ENCODE results near the gene ZPLD1. TPM values are rescaled to one million over a fixed set of nuclear protein-coding genes. Genes with fewer than 3 reads are reported as not detected.

ZPLD1 gene
- total and polyA plus RNA-seq, 10 of the 15 experiments (the other 5 are each of a cell fraction or from before 2014, with no cell fraction given): not detected

DNA sequence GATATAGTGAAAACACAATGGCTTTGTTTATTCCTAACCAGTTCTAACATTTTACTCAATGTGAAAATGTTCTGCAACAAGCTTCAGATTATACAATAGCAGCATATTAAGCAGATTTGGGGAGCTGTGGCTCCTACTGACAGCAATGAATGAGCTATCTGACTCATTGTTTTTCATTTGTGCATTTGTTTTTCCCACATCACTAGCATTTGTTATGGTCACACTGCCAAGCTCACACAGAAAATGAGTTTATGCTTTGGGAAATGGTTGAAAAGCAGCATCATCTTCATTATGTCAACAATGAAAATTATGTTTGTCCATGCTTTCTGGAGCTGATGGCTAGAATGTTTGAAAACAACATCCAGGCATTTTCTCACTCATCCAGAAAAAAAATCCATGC is 53.5 kb downstream of the ZPLD1 start:
- BruUV-seq (replicated peaks): no TSS peak

More for the DNA sequence above, 53.5 kb downstream of the ZPLD1 start:
- Histone ChIP-seq H3K27ac (ENCODE audit: control insufficient read depth, insufficient read depth) (no peak overlapping the region), H3K36me3 (ENCODE audit: control insufficient read depth in 2 of 2, insufficient read depth in 2 of 2, low read length in 1 of 2) (no peaks in the 10 kb centered on the region), H3K9me3 (replicated peaks; ENCODE audit: control insufficient read depth, insufficient read depth, low read length) (no peaks in the 10 kb centered on the region), H3K4me3 (no peak overlapping the region), H3K9ac (ENCODE audit: control insufficient read depth, insufficient read depth, low read length) (no peak overlapping the region), H4K20me1 (ENCODE audit: control insufficient read depth, insufficient read depth) (no peaks in the 10 kb centered on the region), H3K79me2 (ENCODE audit: control insufficient read depth, insufficient read depth, low read length) (no peaks in the 10 kb centered on the region), H2AFZ (ENCODE audit: control insufficient read depth, low read depth, low read length) (no peak overlapping the region), H3K27me3 (replicated peaks in 1 of 2; ENCODE audit: control insufficient read depth in 2 of 2, insufficient read depth in 2 of 2, low read length in 1 of 2) (no peaks in the 10 kb centered on the region), H3K4me2 (ENCODE audit: control insufficient read depth, insufficient read depth) (no peak overlapping the region), H3K4me1 (ENCODE audit: control insufficient read depth, insufficient read depth, low read length) (no peaks in the 10 kb centered on the region)
- no peak for FAIRE-seq
- POLR2A ChIA-PET: no interaction called here
- SMC1A ChIA-PET (ENCODE audit: uncharacterized antibody, unreplicated experiment): interaction anchor here (1.5 kb wide), 1 partner anchor 10 kb away, joined by 6 read pairs; no protein-coding TSS in a partner anchor
- no peak for DNase-seq (ENCODE audit: low read depth, low spot score)
- intact Hi-C loops (cut with micrococcal nuclease; ENCODE audit: unreplicated experiment): no loop called here
- RAD21 ChIA-PET (ENCODE audit: unreplicated experiment): no interaction called here
- no peak for ATAC-seq
- CTCF ChIA-PET: interaction anchor here (0.6 kb wide), 1 partner anchor 1031 kb away, joined by 3 read pairs; no protein-coding TSS in a partner anchor
- TF ChIP-seq, protein P1, sequence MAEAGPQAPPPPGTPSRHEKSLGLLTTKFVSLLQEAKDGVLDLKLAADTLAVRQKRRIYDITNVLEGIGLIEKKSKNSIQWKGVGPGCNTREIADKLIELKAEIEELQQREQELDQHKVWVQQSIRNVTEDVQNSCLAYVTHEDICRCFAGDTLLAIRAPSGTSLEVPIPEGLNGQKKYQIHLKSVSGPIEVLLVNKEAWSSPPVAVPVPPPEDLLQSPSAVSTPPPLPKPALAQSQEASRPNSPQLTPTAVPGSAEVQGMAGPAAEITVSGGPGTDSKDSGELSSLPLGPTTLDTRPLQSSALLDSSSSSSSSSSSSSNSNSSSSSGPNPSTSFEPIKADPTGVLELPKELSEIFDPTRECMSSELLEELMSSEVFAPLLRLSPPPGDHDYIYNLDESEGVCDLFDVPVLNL (IDR thresholded peaks at IDR 0.05; ENCODE audit: low read depth, low read length): no peak
- TF ChIP-seq SIX5 (IDR thresholded peaks at IDR 0.05; ENCODE audit: low read depth, low read length, severe bottlenecking): no peak
- no peak for TF ChIP-seq EP300 (IDR thresholded peaks at IDR 0.05; ENCODE audit: borderline replicate concordance in 1 of 2, control insufficient read depth in 1 of 2, low read depth in 2 of 2, low read length in 2 of 2)
- TF ChIP-seq GATAD2B (conservative IDR thresholded peaks at IDR 0.05; ENCODE audit: low read depth): no peak
- TF ChIP-seq, protein P2, sequence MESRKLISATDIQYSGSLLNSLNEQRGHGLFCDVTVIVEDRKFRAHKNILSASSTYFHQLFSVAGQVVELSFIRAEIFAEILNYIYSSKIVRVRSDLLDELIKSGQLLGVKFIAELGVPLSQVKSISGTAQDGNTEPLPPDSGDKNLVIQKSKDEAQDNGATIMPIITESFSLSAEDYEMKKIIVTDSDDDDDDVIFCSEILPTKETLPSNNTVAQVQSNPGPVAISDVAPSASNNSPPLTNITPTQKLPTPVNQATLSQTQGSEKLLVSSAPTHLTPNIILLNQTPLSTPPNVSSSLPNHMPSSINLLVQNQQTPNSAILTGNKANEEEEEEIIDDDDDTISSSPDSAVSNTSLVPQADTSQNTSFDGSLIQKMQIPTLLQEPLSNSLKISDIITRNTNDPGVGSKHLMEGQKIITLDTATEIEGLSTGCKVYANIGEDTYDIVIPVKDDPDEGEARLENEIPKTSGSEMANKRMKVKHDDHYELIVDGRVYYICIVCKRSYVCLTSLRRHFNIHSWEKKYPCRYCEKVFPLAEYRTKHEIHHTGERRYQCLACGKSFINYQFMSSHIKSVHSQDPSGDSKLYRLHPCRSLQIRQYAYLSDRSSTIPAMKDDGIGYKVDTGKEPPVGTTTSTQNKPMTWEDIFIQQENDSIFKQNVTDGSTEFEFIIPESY (IDR thresholded peaks at IDR 0.05): no peak
- TF ChIP-seq, protein P3, sequence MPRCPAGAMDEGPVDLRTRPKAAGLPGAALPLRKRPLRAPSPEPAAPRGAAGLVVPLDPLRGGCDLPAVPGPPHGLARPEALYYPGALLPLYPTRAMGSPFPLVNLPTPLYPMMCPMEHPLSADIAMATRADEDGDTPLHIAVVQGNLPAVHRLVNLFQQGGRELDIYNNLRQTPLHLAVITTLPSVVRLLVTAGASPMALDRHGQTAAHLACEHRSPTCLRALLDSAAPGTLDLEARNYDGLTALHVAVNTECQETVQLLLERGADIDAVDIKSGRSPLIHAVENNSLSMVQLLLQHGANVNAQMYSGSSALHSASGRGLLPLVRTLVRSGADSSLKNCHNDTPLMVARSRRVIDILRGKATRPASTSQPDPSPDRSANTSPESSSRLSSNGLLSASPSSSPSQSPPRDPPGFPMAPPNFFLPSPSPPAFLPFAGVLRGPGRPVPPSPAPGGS (IDR thresholded peaks at IDR 0.05; ENCODE audit: borderline replicate concordance, insufficient read depth, low read depth, low read length, poor library complexity, severe bottlenecking): no peak
- TF ChIP-seq RUNX3 (IDR thresholded peaks at IDR 0.05; ENCODE audit: low read length): no peak
- TF ChIP-seq EGR1 (IDR thresholded peaks at IDR 0.05; ENCODE audit: borderline replicate concordance in 1 of 2, low read depth in 2 of 2, low read length in 2 of 2): no peak
- TF ChIP-seq ZNF217 (IDR thresholded peaks at IDR 0.05): no peak
- no peak for TF ChIP-seq STAT1 (conservative IDR thresholded peaks at IDR 0.05)
- TF ChIP-seq WRNIP1 (IDR thresholded peaks at IDR 0.05; ENCODE audit: borderline replicate concordance, low read depth, low read length): no peak
- no peak for TF ChIP-seq CEBPB (IDR thresholded peaks at IDR 0.05; ENCODE audit: borderline replicate concordance in 1 of 2, low read depth in 2 of 2, low read length in 2 of 2)
- TF ChIP-seq BHLHE40 (IDR thresholded peaks at IDR 0.05; ENCODE audit: borderline replicate concordance in 1 of 2, low read depth in 2 of 2, low read length in 1 of 2): no peak
- TF ChIP-seq SPI1 (IDR thresholded peaks at IDR 0.05; ENCODE audit: borderline replicate concordance, insufficient read depth, low read depth, low read length): no peak
- no peak for TF ChIP-seq ASH2L (IDR thresholded peaks at IDR 0.05; ENCODE audit: borderline replicate concordance, low read depth)
- no peak for TF ChIP-seq SP1 (IDR thresholded peaks at IDR 0.05; ENCODE audit: low read depth, low read length)
- no peak for TF ChIP-seq BMI1 (IDR thresholded peaks at IDR 0.05; ENCODE audit: borderline replicate concordance)
- TF ChIP-seq, protein P4, sequence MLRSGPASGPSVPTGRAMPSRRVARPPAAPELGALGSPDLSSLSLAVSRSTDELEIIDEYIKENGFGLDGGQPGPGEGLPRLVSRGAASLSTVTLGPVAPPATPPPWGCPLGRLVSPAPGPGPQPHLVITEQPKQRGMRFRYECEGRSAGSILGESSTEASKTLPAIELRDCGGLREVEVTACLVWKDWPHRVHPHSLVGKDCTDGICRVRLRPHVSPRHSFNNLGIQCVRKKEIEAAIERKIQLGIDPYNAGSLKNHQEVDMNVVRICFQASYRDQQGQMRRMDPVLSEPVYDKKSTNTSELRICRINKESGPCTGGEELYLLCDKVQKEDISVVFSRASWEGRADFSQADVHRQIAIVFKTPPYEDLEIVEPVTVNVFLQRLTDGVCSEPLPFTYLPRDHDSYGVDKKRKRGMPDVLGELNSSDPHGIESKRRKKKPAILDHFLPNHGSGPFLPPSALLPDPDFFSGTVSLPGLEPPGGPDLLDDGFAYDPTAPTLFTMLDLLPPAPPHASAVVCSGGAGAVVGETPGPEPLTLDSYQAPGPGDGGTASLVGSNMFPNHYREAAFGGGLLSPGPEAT (IDR thresholded peaks at IDR 0.05; ENCODE audit: low read depth): no peak
- TF ChIP-seq ZNF622 (IDR thresholded peaks at IDR 0.05): no peak
- in situ Hi-C loops (cut with MboI): no loop called here
